Ovary (tissue), 3 donors: ENCODE data around the gene MAP4K4.

ENCODE experiments used
- POLR2A ChIP-seq: fragments of 450-650 bp; IDR thresholded peaks from one replicate; pipeline ENCODE4 v1.6.1; 2017; ENCODE audit warnings: antibody characterized with exemption, mild to moderate bottlenecking, moderate library complexity
- TF ChIP-seq, protein P1 (sequence below), 3 donors: fragments of 450-650 bp in 2 of 3; fragments of 200-600 bp in 1 of 3; IDR thresholded peaks; one replicate each; pipeline versions ENCODE4 v1.5.1 to v1.8.0; 2016 to 2022; ENCODE audit warnings: antibody characterized with exemption in 3 of 3, mild to moderate bottlenecking in 1 of 3
- donor health status: DM: no; HTN: no; CAD: no.

DNA sequence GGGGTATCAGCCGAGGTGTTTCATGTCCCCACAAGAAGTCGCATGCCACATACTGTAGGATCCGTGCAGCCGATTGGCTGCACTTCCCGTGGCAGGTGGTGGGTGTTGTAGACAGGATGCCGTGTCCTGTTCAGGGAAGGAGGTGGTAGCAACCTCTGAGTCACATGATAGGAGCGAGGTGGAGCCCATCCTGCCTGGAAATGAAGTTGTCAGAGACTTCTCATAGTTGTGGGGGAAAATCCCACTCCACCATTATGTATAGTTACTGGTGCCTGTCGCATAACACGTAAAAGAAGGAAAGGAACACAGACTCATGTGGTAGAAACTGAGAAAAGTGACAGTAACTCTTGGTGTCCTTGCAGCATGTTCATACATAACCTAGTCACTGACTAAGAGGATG, 202.9 kb downstream of the MAP4K4 start:
- TF ChIP-seq, protein P1, sequence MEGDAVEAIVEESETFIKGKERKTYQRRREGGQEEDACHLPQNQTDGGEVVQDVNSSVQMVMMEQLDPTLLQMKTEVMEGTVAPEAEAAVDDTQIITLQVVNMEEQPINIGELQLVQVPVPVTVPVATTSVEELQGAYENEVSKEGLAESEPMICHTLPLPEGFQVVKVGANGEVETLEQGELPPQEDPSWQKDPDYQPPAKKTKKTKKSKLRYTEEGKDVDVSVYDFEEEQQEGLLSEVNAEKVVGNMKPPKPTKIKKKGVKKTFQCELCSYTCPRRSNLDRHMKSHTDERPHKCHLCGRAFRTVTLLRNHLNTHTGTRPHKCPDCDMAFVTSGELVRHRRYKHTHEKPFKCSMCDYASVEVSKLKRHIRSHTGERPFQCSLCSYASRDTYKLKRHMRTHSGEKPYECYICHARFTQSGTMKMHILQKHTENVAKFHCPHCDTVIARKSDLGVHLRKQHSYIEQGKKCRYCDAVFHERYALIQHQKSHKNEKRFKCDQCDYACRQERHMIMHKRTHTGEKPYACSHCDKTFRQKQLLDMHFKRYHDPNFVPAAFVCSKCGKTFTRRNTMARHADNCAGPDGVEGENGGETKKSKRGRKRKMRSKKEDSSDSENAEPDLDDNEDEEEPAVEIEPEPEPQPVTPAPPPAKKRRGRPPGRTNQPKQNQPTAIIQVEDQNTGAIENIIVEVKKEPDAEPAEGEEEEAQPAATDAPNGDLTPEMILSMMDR (IDR thresholded peaks at IDR 0.05): no peak
- no peak for TF ChIP-seq POLR2A
